Adrenal gland (tissue), 19 donors: ENCODE data around the gene NDUFAF8. TPM values are rescaled to one million over a fixed set of nuclear protein-coding genes. Genes with fewer than 3 reads are reported as not detected.
A peak's percentile ranks its signal among the peaks of the same experiment; 100 is the strongest.

ENCODE experiments used
- DNase-seq, 7 donors: peaks; one replicate each; pipeline ENCODE4 v3.0.0-alpha.2; 2019 to 2020
- H3K27ac ChIP-seq, 5 donors: fragments of 200-600 bp; sonication (generic) in 4 of 5; 1 replicate in 3 of 5; 2 replicates in 2 of 5; pipeline versions ENCODE4 v1.5.1 to v1.8.0; 2016 to 2020; ENCODE audit warnings: mild to moderate bottlenecking in 1 of 5
- H3K27me3 ChIP-seq: fragments of 200-600 bp; 2 replicates; pipeline ENCODE4 v1.8.0; 2021
- H3K36me3 ChIP-seq, 2 donors: fragments of 200-600 bp; replicated peaks in 1 of 2; 1 replicate in 1 of 2; 2 replicates in 1 of 2; pipeline versions ENCODE4 v1.5.1 to v1.8.0; 2018 to 2022
- H3K4me1 ChIP-seq, 2 donors: fragments of 200-600 bp; replicated peaks in 1 of 2; 1 replicate in 1 of 2; 2 replicates in 1 of 2; pipeline versions ENCODE4 v1.5.1 to v1.8.0; 2018 to 2021
- H3K4me3 ChIP-seq, 4 donors: fragments of 200-600 bp; sonication (generic) in 3 of 4; one replicate each; pipeline ENCODE4 v1.5.1; 2016 to 2018
- H3K9me3 ChIP-seq, 3 donors: fragments of 200-600 bp; sonication (generic) in 1 of 3; replicated peaks in 1 of 3; 1 replicate in 2 of 3; 2 replicates in 1 of 3; pipeline versions ENCODE4 v1.5.1 to v1.8.0; 2016 to 2021
- POLR2A ChIP-seq, 2 donors: fragments of 450-650 bp; IDR thresholded peaks; one replicate each; pipeline ENCODE4 v1.6.1; 2017; ENCODE audit warnings: antibody characterized with exemption in 2 of 2, mild to moderate bottlenecking in 2 of 2, moderate library complexity in 1 of 2
- WGBS, 4 donors: extraction: QIAGEN DNeasy Blood & Tissue Kit in 2 of 4; methylation state at CpG; one replicate each; pipeline versions ENCODE4 v1.1.5 to v1.1.7; 2013 to 2017; 5-methylcytosine and 5-hydroxymethylcytosine counted together
- intact Hi-C, 2 donors: fragments of 100-400 bp; cut with DNase I; formaldehyde crosslinking; loops; one replicate each; pipeline versions ENCODE4 v1.14.1 to v1.15.0; 2022 to 2023
- long read RNA-seq, 10 donors: library from polyadenylated mRNA in 3 of 10; unstranded in 2 of 10; stranded (forward) in 1 of 10; transcript quantifications; one replicate each; pipeline ENCODE4 v2.0.0 and lab custom pipeline, GENCODE V29; 2021 to 2026
- polyA plus RNA-seq, 3 donors: library from polyadenylated mRNA; stranded (reverse); fragments of 200-250 nt in 2 of 3; fragments of 350-450 nt in 1 of 3; fragmentation: Illumina TruSeq in 1 of 3; extraction: RNeasy Lipid Tissue Mini Kit (QIAGEN cat#74804) in 1 of 3; gene quantifications; one replicate each; pipeline ENCODE4 v1.2.3, GENCODE V29; 2013 to 2014
- total RNA-seq, 9 donors: library from RNA; depleted of rRNA in 4 of 9; stranded (reverse); fragments of >200 nt in 4 of 9; fragments of 120-200 nt in 1 of 9; fragmentation: NEBNext Ultra II Directional in 1 of 9; extraction: Animal tissue kit (Norgen Biotek cat#: 25700) in 1 of 9; gene quantifications; one replicate each; pipeline versions ENCODE4 v1.1.0 to v1.2.4, GENCODE V29; 2013 to 2023
- TF ChIP-seq, protein P1 (sequence below), 6 experiments: fragments of 450-650 bp in 4 of 6; fragments of 200-600 bp in 2 of 6; sonication (generic) in 1 of 6; IDR thresholded peaks; 1 replicate in 5 of 6; 2 replicates in 1 of 6; pipeline versions ENCODE4 v1.5.1 to v1.8.0; 2016 to 2021; ENCODE audit warnings: antibody characterized with exemption in 6 of 6, mild to moderate bottlenecking in 2 of 6, moderate library complexity in 1 of 6
- donor health status: healthy with polysubstance abuse.
- donor health status: Bipolar disorder and iron deficiency.
- donor health status: DM: yes; HTN: yes; CAD: no.
- donor health status: DM: no; HTN: no; CAD: no.
- donor health status: DM: no; HTN: no; CAD: no.
- donor health status: DM: yes; HTN: yes; CAD: no.

NDUFAF8 gene, protein sequence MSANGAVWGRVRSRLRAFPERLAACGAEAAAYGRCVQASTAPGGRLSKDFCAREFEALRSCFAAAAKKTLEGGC
- 100 to 1,000 TPM in 1 of 9 donors, 10 to 100 TPM in 8; 25.3 to 106 (median 46.3) TPM for total RNA-seq
- 10 to 100 TPM; 38.9 to 58.1 (median 52.9) TPM for polyA plus RNA-seq
- long read RNA-seq, donor 1, transcript NDUFAF8-201 (3 exons, 615 nt) = major isoform, 55 of 66 reads
- long read RNA-seq, donor 1, partial matches to known transcripts = 6 of 66 reads
- long read RNA-seq, donor 1, other reads (novel, unspliced or antisense) = 0 of 66 reads
- long read RNA-seq, donor 2, transcript NDUFAF8-201 (3 exons, 615 nt) = major isoform, 52 of 53 reads
- long read RNA-seq, donor 2, partial matches to known transcripts = 0 of 53 reads
- long read RNA-seq, donor 2, other reads (novel, unspliced or antisense) = 0 of 53 reads
- long read RNA-seq, donor 3, transcript NDUFAF8-201 (3 exons, 615 nt) = major isoform, 40 of 41 reads
- long read RNA-seq, donor 3, partial matches to known transcripts = 0 of 41 reads
- long read RNA-seq, donor 3, other reads (novel, unspliced or antisense) = 0 of 41 reads
- long read RNA-seq, donor 4, transcript NDUFAF8-201 (3 exons, 615 nt) = major isoform, 36 of 38 reads
- long read RNA-seq, donor 4, partial matches to known transcripts = 1 of 38 reads
- long read RNA-seq, donor 4, other reads (novel, unspliced or antisense) = 1 of 38 reads
- long read RNA-seq, donor 5, transcript NDUFAF8-201 (3 exons, 615 nt) = major isoform, 41 of 49 reads
- long read RNA-seq, donor 5, partial matches to known transcripts = 1 of 49 reads
- long read RNA-seq, donor 5, other reads (novel, unspliced or antisense) = 4 of 49 reads
- long read RNA-seq, donor 6, transcript NDUFAF8-201 (3 exons, 615 nt) = major isoform, 36 of 37 reads
- long read RNA-seq, donor 6, partial matches to known transcripts = 0 of 37 reads
- long read RNA-seq, donor 6, other reads (novel, unspliced or antisense) = 1 of 37 reads
- long read RNA-seq, donor 7, transcript NDUFAF8-201 (3 exons, 615 nt) = major isoform, 29 of 31 reads
- long read RNA-seq, donor 7, partial matches to known transcripts = 0 of 31 reads
- long read RNA-seq, donor 7, other reads (novel, unspliced or antisense) = 0 of 31 reads
- long read RNA-seq, donor 8, transcript NDUFAF8-201 (3 exons, 615 nt) = major isoform, 64 of 66 reads
- long read RNA-seq, donor 8, partial matches to known transcripts = 0 of 66 reads
- long read RNA-seq, donor 8, other reads (novel, unspliced or antisense) = 0 of 66 reads
- long read RNA-seq, donor 9, transcript NDUFAF8-201 (3 exons, 615 nt) = major isoform, 28 of 28 reads
- long read RNA-seq, donor 9, partial matches to known transcripts = 0 of 28 reads
- long read RNA-seq, donor 9, other reads (novel, unspliced or antisense) = 0 of 28 reads
- long read RNA-seq, donor 10, transcript NDUFAF8-201 (3 exons, 615 nt) = major isoform, 17 of 17 reads
- long read RNA-seq, donor 10, partial matches to known transcripts = 0 of 17 reads
- long read RNA-seq, donor 10, other reads (novel, unspliced or antisense) = 0 of 17 reads

DNA sequence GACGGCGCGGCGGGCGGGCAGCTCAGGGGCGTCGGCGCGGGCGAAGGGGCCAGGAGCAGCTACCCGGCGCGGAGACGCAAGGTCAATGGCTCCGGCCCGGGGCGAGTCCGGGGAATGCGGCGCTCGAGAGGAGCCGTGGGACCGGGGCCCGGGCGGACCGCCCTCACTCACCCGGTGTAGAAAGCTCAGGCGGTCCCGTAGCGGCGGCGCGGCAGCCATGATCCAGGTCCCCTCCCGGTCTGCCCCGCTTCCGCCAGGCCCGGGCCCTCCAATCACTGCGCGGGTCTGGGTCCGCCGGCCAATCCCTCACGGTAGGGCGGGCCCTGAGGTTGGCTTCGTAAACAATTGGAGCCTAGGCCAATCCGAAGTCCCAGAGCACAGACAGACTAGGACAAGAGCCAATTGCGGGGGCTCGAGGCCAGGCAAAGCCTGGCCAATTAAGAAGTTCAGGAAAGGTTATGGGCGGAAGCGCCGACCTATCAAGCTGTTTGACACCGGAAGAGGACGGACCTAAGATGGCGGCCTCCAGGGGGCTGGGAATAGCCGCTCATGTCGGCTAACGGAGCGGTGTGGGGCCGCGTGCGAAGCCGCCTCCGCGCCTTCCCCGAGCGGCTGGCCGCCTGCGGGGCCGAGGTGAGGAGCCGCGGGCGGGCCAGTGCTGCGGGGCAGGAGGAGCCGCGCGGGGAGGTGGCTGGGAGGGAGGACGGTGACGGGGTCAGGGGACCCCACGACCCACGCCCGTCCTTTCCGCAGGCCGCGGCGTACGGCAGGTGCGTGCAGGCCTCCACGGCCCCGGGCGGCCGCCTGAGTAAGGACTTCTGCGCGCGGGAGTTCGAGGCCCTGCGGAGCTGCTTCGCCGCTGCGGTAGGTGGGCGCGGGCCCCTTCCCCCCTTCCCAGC is at the start of gene NDUFAF8, which contains the start of gene TEPSIN:
TSS of gene NDUFAF8 (plus strand) at position 504 of the 899 bp plus-strand sequence. CDS start at position 550, 46 bp downstream.
TSS of gene TEPSIN (minus strand) at position 241 of the 899 bp plus-strand sequence. CDS start at position 219, 22 bp downstream.
- DNase-seq = peak; percentile 97 to 99 (median 99)
- H3K36me3 ChIP-seq = no peaks in the 10 kb centered on the region
- peak within 1 kb of the TSS in 4 of 5 donors; percentile 60 to 75 (median 68) for H3K27ac ChIP-seq
- intact Hi-C loops = no loop called here
- peaks cover 15 to 23% of the 10 kb centered on the region in 2 donors for H3K4me1 ChIP-seq
- H3K9me3 ChIP-seq = no peaks in the 10 kb centered on the region
- TF ChIP-seq, protein P1, sequence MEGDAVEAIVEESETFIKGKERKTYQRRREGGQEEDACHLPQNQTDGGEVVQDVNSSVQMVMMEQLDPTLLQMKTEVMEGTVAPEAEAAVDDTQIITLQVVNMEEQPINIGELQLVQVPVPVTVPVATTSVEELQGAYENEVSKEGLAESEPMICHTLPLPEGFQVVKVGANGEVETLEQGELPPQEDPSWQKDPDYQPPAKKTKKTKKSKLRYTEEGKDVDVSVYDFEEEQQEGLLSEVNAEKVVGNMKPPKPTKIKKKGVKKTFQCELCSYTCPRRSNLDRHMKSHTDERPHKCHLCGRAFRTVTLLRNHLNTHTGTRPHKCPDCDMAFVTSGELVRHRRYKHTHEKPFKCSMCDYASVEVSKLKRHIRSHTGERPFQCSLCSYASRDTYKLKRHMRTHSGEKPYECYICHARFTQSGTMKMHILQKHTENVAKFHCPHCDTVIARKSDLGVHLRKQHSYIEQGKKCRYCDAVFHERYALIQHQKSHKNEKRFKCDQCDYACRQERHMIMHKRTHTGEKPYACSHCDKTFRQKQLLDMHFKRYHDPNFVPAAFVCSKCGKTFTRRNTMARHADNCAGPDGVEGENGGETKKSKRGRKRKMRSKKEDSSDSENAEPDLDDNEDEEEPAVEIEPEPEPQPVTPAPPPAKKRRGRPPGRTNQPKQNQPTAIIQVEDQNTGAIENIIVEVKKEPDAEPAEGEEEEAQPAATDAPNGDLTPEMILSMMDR (IDR thresholded peaks at IDR 0.05) = peak in 1 of 6 experiments; percentile 20
- TF ChIP-seq POLR2A (IDR thresholded peaks at IDR 0.05) = peak; percentile 26 to 48
- 0 to 1% (median 0%) methylated on average over 7 to 100 of the region's 100 CpGs for WGBS, 4 donors
- H3K27me3 ChIP-seq = no peaks in the 10 kb centered on the region
- peak within 1 kb of the TSS; percentile 51 to 84 (median 66) for H3K4me3 ChIP-seq

DNA sequence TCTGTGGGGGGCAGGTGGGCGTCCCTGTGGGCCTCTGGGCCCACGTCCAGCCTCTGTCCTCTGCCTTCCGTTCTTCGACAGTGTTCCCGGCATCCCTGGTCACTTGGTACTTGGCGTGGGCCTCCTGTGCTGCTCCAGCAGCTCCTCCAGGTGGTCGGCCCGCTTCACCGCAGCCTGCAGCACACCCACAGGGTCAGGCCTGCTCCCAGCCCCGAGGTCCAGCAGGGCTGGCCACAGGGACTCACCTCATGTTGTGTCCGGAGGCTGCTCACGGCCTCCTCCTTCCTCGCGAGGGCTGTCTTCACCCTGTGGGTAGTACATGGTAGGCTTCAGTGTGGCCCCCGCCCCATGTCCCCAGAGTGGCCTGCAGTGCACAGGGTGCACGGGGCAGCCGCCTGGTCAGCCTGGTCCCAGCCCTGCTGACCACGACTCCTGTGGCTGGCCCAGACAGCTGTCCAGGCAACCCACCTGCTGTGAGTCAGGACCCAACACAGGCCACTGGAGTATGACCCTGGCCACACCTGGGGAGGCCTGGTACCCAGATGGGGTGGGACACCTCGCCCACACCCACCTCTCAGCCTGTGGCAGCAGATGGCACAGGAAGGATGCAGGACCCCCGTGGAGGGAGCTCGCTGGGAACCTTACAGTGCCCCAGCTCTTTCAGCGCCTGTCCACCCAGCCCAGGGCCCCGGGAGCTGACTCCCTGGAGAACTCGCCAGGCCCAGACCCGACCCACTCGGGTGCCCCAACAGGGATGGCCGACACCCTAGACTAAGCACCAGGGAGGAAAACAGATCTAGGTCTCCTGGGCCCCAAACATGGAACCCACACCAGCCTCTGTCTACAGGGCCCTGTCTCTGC is 49.2 kb upstream of the NDUFAF8 start:
- no peak overlapping the region for H3K4me3 ChIP-seq
- H3K36me3 ChIP-seq = no peaks in the 10 kb centered on the region
- no peaks in the 10 kb centered on the region for H3K27me3 ChIP-seq
- WGBS, 4 donors = 87 to 95% (median 91%) methylated on average over 11 to 27 of the region's 27 CpGs
- peak in 1 of 7 donors; percentile 22 for DNase-seq
- H3K4me1 ChIP-seq = no peaks in the 10 kb centered on the region
- H3K27ac ChIP-seq = no peak overlapping the region
- intact Hi-C loops = no loop called here
- TF ChIP-seq POLR2A (IDR thresholded peaks at IDR 0.05) = no peak
- TF ChIP-seq, protein P1 (IDR thresholded peaks at IDR 0.05) = no peak
- H3K9me3 ChIP-seq = no peaks in the 10 kb centered on the region

DNA sequence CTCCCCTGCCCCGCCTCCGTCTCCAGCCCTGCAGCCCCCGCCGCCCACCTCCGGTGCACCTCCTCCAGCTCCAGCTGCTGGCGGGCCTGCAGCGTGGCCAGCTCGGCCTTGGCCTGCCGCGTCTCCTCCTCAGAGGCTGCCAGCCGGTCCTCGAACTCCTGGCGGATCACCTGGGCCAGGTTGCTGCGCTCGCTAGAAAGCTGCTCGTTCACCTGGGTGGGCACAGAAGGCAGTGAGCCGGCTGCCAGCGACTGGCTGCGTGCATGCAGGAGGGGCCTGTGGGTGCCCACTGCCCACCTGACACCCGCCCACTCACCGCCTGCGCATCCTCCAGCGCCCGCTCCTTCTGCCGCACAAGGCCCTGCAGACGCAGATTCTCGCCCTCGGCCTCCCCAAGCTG is 48.5 kb upstream of the NDUFAF8 start:
- intact Hi-C loops = no loop called here

More for the DNA sequence above, 48.5 kb upstream of the NDUFAF8 start:
- Histone ChIP-seq H3K4me1 (no peaks in the 10 kb centered on the region), H3K9me3 (no peaks in the 10 kb centered on the region), H3K36me3 (no peaks in the 10 kb centered on the region), H3K4me3 (no peak overlapping the region), H3K27ac (no peak overlapping the region), H3K27me3 (no peaks in the 10 kb centered on the region)
- DNase-seq = no peak
- no peak for TF ChIP-seq POLR2A (IDR thresholded peaks at IDR 0.05)
- TF ChIP-seq, protein P1 (IDR thresholded peaks at IDR 0.05) = no peak
- 95 to 98% (median 97%) methylated on average over 11 to 28 of the region's 28 CpGs for WGBS, 4 donors
